NAMALWA (cell line): Measurements from ENCODE around the gene NCF4.

ENCODE experiments used
- DNase-seq: peaks from one replicate; pipeline ENCODE4 v3.0.0-alpha.2; 2015; ENCODE audit warnings: low spot score

The NCF4 gene

DNA sequence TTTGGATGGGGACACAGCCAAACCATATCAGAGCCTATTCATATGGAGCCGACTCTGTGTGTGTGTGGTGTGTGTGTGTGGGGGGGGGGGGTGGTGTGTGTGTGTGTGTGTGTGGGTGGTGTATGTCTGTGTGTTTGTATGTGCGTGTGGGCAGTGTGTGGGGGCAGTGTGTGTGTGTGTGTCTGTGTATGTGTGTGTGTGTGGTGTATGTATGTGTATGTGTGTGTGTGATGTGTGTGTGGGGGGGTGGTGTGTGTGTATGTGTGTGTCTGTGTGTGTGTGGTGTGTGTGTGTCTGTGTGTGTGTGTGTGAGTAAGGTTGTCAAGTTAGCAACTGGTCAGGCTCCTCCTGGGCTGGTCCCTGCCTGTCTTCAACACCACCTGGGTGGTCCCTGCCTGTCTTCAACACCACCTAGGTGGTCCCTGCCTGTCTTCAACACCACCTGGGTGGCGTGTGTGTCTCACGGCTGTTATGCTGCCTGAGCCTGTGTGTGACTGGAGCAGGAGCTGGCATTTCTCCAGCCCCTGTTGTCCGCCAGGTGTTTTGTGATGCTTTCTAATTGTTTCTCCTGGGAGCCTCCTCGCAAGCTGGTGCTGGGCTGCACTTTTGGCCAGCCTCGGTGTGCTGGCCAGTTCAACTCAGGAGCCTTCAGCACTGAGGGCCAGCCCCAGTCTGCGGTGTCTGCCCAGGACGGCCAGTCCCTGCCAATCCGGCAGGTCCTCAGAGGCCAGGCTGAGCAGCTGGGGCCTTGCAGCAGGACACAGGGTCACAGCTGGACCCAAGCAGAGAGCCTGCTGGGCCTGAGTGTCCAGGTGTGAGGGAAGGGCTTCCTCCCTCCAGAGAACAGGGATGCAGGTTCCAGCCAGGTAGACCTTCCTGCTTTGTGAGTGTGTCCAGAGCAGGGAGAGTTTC lies 22.4 kb upstream of the NCF4 start:
- no peak for DNase-seq

DNA sequence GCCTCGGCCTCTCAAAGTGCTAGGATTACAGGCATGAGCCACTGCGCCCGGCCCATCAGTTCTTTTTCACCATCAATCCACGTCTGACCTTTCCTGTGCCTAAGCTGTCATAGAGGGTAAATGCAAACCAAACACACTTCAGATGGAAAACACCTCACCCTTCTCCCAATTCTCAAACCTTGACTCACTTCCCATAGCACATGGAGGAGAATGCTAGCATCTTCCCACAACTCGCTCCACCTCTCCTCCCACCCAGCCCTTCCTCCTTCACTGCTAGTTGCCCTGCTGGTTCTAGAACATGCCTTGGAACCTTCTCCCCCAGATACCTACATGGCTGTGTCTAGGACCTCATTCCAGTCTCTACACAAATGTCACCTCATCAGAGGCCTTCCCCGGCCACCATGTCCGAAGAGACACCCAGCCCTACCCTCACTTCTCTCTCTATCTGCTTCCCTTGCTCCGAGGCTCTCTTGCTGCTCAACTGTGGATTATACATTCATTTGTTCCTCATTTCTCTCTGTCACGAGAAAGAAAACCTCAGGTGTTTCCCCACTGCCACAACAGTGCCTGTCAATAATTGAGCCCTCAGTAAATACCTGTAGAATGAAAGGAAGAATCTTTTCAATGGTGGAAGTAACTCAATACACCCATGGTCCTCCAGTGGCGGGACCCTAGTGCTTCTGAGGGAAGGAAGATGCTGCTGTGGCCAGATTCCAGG lies 21.3 kb upstream of the NCF4 start:
- no peak for DNase-seq

DNA sequence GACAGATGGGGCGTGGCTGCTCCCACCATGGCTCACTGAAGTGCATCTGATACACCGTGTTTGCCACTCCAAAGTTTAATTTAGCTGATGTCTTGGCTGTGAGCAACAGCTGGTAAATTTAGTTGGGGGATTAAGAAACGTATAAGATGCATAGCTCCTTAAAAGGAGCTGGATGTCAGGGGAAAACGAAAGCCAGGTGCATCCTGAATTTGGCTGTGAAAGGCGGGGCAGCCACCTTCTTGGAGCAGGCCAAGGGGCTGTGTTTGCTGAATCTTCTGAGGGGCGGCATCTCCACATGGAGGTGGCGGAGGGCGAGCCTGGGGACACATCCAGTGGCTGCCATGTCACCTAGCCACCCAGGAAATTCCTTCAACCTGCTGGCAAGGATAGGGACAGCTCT lies 20.7 kb upstream of the NCF4 start:
- DNase-seq = no peak

DNA sequence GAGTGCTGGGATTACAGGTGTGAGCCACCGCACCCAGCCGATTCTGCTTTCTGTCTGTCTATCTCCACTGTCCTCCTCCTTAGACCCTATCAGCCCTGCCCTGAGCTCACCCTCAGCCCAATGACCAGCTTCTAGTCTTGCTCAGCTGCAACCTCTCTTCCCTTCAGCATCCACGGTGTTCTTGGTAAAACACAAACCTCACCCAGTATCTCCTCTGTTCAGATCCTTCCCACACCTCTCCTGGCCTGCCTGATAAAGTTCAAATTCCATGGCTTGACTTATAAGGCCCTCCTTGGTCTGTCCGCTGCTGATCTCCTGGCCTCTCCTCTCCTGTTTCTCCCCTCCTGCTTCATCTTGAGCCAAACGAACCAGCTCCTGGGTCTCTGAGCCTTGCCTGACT lies 14.5 kb upstream of the NCF4 start:
- DNase-seq = no peak

DNA sequence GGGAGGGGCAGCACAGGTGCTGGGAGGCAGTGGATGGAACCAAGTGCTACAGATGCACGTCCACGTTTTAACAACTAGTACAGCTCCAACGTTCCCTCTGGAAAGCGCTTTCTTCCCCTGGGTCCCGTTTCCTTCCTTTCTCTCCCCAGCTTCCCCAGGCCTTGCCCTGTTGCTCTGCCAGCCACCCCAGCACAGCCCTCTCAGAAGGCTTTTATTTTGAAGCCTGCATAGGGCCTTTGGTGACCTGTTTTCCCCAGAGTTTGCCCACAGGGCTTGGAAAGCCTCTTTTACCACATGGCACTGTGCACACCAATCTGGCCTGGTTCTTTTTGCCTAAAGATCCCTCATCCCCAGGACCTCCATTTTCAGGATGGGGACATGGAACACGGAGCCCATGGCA lies 13.9 kb upstream of the NCF4 start:
- DNase-seq = no peak

DNA sequence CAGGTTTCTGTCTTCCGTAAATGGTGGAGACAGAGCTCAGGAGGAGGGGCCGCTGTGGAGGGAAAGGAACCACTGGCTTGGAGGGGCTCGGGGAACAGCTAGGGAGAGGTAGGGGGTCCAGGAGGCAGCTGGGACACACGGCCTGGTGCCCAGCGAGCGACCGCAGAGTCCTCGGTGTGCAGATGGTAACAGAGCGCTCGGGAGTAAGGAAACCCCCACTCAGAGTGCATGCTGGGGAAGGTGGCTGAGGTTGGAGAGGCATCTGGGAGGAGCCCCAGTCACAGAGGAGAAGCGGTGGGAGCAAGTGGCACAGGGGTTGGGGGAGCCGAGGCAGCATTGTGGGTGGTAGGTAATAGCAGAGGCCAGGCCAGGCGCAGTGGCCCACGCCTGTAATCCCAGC lies 10.8 kb upstream of the NCF4 start:
- no peak for DNase-seq

DNA sequence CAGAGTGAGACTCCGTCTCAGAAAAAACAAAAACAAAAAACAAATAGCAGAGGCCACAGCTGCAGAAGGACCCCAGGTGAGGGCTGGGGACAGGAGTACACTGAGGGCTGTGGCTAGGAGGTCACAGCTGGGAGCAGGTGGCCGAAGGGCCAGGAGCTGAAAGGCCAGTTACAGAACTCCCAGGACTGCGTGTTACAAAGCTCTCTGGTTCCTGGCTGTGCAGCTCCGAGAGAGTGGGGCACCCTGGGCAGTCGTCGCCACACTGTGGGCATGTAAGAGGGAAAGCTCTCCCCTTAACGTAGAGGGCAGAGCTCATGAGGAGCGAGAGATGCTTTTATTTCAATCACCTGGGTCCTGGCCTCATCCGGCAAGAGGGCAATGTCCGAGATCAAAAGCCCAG lies 10.1 kb upstream of the NCF4 start:
- no peak for DNase-seq

DNA sequence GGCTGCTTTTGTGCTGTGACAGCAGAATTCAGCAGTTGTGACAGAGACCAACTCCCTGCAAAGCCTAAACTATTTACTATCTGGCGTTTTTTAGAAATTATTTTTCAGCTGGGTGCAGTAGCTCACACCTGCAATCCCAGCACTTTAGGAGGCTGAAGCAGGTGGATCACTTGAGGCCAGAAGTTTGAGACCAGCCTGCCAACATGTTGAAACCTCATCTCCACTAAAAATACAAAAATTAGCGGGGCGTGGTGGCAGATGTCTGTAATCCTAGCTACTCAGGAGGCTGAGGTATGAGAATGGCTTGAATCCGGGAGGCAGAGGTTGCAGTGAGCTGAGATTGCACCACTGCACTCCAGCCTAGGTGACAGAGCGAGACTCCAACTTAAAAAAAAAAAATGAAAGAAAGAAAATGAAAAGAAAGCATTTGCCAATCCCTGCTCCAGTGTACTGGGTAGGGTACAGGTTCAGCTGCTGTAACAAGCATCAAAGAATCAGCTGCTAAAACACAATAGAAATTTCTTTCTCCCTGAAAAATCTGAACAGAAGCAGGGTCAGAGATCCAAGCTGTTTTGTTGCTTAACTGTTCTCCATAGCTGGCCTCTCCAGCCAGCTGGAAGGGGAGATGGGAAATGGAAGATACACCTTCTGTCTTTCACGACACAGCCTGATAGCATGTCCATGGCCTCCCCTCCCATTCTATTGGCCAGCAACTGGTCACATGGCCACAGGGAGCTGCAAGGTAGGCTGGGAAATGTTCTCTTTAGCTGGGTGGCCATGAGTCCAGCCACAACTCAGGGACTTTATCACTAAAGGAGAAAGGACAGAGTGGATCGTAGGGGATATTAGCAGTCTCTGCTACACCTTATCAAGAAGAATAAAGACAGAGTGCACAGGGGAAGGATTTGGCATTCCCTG lies 8.5 kb upstream of the NCF4 start:
- DNase-seq = peak; percentile 11

DNA sequence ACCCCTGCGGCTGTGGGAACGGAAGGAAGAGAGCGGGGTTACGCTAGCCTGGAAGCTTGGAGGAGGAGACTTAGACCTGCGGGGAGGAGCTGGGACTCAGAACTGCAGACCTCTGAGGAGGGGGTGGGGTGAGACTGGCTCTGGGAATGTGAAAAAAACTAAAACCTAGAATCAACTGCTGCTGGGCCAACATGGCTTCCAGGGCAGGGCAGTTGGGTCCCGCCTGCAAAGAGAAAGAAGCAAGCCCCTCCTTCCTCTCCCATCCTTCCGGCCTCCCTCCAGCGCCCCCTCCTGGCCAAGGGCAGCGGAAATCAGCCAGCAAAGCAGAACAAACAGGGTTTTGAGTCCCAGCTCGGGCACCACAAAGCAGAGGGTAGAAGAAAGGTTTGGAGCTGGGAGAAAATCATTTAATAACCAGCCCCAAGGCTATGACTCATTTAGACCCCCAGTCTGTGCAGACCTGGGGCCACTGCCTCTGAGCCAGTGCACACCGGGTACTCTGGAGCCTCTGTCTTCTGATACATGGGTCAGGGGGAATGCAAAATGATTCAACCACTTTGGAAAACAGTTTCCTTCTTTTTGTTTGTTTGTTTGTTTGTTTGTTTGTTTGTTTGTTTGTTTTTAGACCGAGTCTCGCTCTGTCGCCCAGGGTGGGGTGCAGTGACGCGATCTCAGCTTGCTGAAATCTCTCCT lies 7.3 kb upstream of the NCF4 start:
- peak; percentile 93 for DNase-seq

DNA sequence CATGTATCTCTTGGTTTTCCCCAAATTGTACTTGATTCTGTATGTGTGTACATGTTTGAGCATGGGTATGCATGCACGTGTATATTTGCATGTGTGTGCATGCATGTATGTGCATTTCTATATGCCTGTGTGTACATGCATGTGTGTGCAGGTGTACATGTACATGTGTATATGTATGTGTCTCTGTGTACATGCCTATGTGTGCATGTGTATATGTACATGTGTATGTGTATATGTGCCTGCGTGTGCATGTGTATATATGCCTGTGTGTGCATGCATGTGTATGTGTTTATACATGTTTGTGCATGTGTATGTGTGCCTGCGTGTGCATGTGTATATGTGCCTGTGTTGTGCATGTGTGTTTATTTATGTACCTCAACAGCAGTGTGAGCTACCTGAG lies 5.3 kb upstream of the NCF4 start:
- DNase-seq = no peak

DNA sequence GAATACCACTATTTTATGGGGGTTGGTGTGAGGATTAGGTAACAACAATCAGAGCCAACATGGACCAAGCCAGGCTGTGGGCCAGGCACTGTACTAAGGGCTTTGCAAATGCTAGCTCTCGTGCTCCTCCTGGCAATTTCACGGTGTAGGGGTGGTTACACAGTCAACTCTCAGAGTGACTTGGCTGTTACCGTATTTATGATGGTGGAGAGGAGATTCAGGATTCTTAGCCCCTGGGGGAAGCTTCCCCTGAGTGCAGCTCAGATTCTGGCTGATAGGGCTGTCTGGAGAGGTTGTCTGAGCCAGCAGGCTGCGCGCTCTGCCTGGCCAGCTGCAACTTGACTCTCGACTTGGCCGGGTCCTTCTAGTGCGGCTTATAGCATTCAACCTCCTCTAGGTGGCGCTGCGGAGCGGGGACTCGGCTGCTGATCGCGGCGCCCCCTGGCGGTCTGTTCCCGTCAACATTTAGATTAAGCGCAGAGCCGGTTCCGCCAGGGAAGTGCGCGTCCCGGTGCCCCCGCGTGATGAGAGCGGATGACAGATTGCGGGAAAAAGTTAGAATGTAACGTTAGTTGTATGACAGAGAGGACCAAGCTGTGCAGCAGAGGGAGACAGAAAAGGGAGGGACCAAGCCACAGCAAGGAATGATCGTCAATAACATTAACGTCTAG lies 4.5 kb upstream of the NCF4 start:
- DNase-seq = peak; percentile 91

DNA sequence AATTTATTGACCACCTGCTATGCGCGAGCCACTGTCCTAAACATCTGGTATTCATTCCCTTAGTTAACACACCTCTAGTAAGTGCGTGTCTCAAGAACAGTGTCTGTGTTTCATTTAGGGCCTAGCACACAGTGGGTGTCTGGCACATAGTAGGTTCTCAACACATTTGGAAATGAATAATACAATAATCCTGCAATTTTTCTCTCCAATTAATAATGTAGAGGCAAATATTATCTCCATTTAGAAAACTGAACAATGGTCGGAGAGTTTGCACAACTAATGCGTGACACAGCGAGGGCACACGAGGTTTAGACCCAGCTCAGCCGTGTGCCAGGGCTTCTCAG lies 4.0 kb upstream of the NCF4 start:
- DNase-seq = no peak

DNA sequence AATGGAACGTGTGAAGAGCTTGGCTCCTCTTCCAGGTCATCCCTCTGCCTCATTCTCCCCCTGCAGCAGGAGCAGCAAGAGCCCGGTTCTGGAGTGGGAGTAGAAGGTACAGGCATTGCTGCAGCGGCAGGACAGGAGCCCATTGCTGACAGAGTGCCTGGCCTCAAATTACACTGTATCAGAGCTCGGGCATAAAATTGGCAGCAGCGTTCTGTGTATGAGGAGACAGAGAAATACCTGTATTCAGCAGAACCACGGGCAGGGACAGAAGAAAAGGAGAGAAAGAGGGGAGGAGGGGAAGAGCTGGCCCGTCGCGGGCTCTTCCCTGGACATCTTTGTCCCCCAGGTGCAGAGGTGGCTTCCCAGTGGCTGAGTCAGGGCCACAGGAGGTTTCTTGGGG lies 2.6 kb upstream of the NCF4 start:
- no peak for DNase-seq

DNA sequence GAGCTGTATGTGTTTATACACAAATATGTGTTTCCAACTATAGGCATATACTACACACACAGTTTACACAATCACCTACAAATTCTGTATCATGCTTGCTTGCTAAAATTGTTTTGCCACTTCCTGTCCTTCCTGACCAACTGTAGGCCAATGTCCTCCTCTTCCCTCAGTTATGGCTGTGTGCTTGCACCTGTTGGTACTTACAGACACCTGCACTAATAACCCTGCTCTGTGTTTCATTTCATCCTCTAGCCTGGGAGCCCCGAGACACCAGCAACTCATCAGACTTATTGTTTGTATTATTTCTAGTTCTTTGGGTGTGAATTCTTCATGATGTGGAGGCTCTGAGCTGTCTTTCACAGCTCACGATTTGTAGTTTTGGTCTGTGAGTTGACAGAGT lies 1.8 kb upstream of the NCF4 start:
- peak; percentile 25 for DNase-seq

DNA sequence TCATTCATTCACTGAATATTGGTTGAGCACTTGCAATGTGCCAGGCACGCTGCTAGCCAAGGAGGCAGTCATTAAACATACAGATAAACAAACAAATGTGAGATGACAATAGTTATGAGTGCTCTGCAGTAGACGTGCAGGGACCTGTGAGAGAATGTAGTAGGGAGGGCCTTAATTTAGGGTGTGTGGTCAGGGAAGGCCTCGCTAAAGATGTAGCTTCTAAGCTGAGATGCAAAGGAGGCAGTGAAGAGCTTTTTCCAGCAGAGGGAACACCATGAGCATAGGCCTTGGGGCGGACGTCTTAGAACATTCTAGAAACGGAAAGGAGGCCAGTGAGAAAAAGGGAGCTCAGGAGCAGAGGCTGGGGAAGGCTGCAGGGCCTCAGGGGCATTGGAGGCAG lies 789 bp upstream of the NCF4 start:
- DNase-seq = peak; percentile 9

DNA sequence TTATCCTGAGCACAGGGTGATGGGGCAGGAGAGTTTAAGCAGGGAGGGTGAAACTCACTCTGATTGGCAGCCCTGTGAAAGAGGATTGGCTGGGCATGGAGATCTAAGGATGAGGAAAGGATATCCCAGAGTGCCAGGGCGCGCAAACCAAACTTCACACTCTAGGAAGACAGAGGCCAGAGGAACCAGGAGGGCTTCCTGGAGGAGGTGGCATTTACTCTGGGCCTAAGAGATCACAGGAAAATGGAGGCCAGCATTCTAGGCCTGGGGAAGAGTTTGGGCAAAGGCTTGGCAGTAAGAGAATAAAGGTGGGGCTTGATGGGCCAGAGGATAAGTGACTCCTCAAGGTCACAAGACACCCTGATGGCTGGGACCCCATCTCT lies 377 bp upstream of the NCF4 start:
- no peak for DNase-seq

DNA sequence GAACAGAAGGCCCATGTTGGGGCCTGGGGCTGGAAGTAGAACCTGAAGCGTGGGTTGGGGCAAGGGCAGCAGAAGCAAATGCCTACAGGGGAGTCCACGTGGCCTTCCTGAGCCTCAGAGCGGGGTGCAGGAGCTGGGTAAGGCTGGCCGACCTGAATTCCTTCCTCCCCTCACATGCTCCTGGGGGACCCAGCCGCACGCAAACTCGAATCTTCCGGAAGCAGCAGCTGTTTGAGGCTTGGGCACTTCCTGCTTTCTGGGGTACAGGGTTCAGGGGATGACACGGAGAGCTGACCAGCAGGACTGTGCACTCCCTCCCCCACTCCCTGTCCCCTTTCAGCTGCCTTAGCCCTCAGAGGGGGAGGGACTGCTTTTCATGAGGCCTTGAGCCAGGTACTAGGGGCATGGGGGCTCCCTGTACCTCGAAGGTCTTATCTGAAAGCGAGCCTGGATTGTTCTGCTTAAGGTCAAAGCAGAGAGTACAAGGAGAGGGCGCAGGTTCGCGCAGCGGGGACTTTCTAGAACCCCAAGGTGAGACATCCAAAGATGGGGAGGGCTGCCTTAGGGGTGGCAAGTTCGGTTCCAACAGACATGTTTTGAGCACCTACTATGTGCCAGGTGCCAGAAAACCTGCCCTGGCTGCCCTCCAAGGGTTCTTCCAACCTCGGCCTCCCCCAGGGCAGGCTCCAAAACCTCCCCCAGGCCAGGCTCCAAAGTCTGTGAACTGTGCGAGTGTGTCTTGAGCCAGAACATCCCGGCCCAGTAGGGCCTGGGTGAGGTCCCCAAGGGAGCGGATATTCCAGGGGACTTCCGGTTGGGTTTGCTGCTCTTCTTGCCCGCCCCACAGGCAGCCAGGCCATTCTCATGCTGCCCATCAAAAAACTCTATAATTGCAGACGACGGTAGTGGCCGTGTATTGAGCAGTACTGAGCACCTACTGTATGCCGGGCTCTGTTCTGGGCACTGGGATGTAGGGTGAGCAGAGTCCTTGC lies 1.7 kb downstream of the NCF4 start:
- DNase-seq = peak; percentile 29

DNA sequence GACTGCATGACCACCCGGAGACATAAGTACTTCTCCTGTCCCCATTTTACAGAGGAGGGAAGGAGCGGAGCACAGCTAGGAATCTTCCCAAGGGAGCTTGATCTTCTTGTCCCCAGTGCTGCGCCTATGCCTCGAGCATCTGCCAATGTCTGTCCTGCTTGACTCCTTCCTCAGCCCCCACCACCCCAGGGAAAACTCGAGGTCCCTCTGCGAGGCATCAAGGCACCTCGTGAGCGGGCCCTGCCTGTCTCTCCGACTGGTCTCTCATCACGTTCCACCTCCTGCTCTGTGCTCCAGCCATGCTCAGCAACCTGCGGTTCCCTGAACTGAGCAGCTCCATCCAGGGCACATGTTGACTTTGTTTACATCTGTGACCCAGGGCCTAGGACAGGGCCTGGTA lies 2.5 kb downstream of the NCF4 start:
- no peak for DNase-seq

DNA sequence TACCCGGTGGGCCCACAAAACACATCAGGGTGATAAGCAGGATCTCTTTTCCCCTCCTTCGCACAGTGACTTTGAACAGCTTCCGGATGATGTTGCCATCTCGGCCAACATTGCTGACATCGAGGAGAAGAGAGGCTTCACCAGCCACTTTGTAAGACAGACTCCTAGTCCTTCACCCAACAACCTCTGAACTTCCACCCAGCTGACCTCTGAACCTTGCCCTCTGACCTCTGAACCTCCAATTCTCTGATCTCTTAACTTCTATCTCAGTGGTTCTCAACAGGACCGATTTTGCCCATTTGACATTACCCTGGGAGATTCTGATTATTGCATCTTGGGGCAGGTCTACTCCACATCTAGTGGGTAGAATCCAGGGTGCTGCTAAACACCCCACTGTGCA lies 3.2 kb downstream of the NCF4 start:
- no peak for DNase-seq
